Hepatocyte (in vitro differentiated cells): Measurements from ENCODE around the gene OAS1.

Experiments used
- EZH2phosphoT487 ChIP-seq: fragments of 200-600 bp; sonication (generic); IDR thresholded peaks from one replicate; pipeline ENCODE4 v1.6.1; 2018; ENCODE audit warnings: antibody characterized with exemption, mild to moderate bottlenecking, low read depth, moderate library complexity; ENCODE audit not compliant: unreplicated experiment, severe bottlenecking
- TF ChIP-seq, protein P1 (sequence below): fragments of 200-600 bp; sonication (generic); IDR thresholded peaks from 2 replicates; pipeline ENCODE4 v1.5.1; 2016; ENCODE audit warnings: antibody characterized with exemption, mild to moderate bottlenecking; ENCODE audit not compliant: poor library complexity

DNA sequence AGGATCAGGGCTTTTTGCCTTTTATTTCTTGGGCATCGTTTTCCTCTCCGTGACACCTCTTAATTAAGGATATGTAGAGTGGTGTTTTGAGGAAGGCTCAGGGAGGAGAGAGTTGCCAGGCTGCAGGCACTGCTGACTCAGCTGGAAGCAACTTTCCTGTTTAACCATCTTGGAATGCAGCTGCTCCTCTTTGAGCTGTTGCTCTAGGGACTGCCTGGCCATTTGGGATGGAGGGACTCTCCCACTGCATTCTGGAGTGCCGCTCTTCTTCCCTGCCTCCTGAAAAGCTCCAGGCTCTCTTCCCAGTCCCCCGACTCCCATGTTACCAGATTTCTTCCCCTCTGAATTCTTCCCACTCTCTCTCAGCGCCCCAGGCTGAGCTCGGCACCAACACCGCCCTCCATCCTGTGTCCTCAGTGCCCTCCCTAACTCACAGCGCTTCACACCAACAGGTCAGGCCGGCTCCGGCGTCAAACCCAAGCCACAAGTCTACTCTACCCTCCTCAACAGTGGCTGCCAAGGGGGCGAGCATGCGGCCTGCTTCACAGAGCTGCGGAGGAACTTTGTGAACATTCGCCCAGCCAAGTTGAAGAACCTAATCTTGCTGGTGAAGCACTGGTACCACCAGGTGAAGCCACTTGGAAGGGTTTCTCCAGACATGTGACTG, 37.4 kb downstream of the OAS1 start:
- TF ChIP-seq EZH2phosphoT487 = no peak
- TF ChIP-seq, protein P1, sequence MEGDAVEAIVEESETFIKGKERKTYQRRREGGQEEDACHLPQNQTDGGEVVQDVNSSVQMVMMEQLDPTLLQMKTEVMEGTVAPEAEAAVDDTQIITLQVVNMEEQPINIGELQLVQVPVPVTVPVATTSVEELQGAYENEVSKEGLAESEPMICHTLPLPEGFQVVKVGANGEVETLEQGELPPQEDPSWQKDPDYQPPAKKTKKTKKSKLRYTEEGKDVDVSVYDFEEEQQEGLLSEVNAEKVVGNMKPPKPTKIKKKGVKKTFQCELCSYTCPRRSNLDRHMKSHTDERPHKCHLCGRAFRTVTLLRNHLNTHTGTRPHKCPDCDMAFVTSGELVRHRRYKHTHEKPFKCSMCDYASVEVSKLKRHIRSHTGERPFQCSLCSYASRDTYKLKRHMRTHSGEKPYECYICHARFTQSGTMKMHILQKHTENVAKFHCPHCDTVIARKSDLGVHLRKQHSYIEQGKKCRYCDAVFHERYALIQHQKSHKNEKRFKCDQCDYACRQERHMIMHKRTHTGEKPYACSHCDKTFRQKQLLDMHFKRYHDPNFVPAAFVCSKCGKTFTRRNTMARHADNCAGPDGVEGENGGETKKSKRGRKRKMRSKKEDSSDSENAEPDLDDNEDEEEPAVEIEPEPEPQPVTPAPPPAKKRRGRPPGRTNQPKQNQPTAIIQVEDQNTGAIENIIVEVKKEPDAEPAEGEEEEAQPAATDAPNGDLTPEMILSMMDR = no peak
